HEK293T (cell line): ENCODE measurements around the gene GATA2.

ENCODE experiments used
- CTCF ChIA-PET: fragments of 350-600 bp; formaldehyde crosslinking; extraction: SDS; loops from one replicate; lab custom pipeline; 2021; ENCODE audit warnings: antibody characterized with exemption, inconsistent platforms; lab: Yijun Ruan, JAX
- POLR2A ChIA-PET: fragments of 350-600 bp; formaldehyde crosslinking; extraction: SDS; loops from one replicate; lab custom pipeline; 2020; ENCODE audit warnings: antibody characterized with exemption, inconsistent platforms; lab: Yijun Ruan, JAX
- DNase-seq: peaks from one replicate; pipeline ENCODE4 v3.0.0; 2012; ENCODE audit warnings: mixed read lengths; ENCODE audit errors: extremely low spot score
- ARNT ChIP-seq: fragments of 450-650 bp; IDR thresholded peaks from 2 replicates; pipeline ENCODE4 v1.6.1; 2017; ENCODE audit warnings: mild to moderate bottlenecking
- BHLHE40 ChIP-seq: fragments of 450-650 bp; IDR thresholded peaks from 2 replicates; pipeline ENCODE4 v1.6.1; 2016; ENCODE audit warnings: mild to moderate bottlenecking, moderate library complexity, borderline replicate concordance
- CTBP1 ChIP-seq: fragments of 450-650 bp; IDR thresholded peaks from 2 replicates; pipeline ENCODE4 v1.6.1; 2016; ENCODE audit warnings: borderline replicate concordance
- ELF4 ChIP-seq: fragments of 450-650 bp; IDR thresholded peaks from 2 replicates; pipeline ENCODE4 v1.6.1; 2017; ENCODE audit warnings: antibody characterized with exemption
- FOXA1 ChIP-seq: fragments of 450-650 bp; IDR thresholded peaks from 2 replicates; pipeline ENCODE4 v1.6.1; 2016; ENCODE audit warnings: mild to moderate bottlenecking
- FOXK2 ChIP-seq: fragments of 450-650 bp; IDR thresholded peaks from 2 replicates; pipeline ENCODE4 v1.6.1; 2016; ENCODE audit warnings: mild to moderate bottlenecking
- FOXM1 ChIP-seq: fragments of 450-650 bp; IDR thresholded peaks from 2 replicates; pipeline ENCODE4 v1.6.1; 2017; ENCODE audit warnings: mild to moderate bottlenecking, borderline replicate concordance
- HDGF ChIP-seq: fragments of 450-650 bp; IDR thresholded peaks from 2 replicates; pipeline ENCODE4 v1.6.1; 2017; ENCODE audit warnings: antibody characterized with exemption, borderline replicate concordance
- L3MBTL2 ChIP-seq: fragments of 450-650 bp; conservative IDR thresholded peaks from 2 replicates; pipeline ENCODE4 v1.6.1; 2016; ENCODE audit warnings: mild to moderate bottlenecking
- LEF1 ChIP-seq: fragments of 450-650 bp; IDR thresholded peaks from 2 replicates; pipeline ENCODE4 v1.6.1; 2017; ENCODE audit warnings: mild to moderate bottlenecking, borderline replicate concordance
- NFRKB ChIP-seq: fragments of 450-650 bp; IDR thresholded peaks from 2 replicates; pipeline ENCODE4 v1.6.1; 2016; ENCODE audit warnings: mild to moderate bottlenecking, moderate library complexity
- PKNOX1 ChIP-seq: fragments of 450-650 bp; IDR thresholded peaks from 2 replicates; pipeline ENCODE4 v1.6.1; 2016
- SP1 ChIP-seq: fragments of 450-650 bp; IDR thresholded peaks from 2 replicates; pipeline ENCODE4 v1.6.1; 2017
- SUZ12 ChIP-seq: fragments of 450-650 bp; IDR thresholded peaks from 2 replicates; pipeline ENCODE4 v1.6.1; 2016; ENCODE audit warnings: mild to moderate bottlenecking
- TARDBP ChIP-seq: fragments of 450-650 bp; IDR thresholded peaks from 2 replicates; pipeline ENCODE4 v1.6.1; 2016
- ZNF384 ChIP-seq: fragments of 450-650 bp; IDR thresholded peaks from 2 replicates; pipeline ENCODE4 v1.6.1; 2016

GATA2 gene

GRCh38 chr3:128462931-128463330 lies 30.1 kb downstream of the GATA2 start:
- ChIA-PET POLR2A (no interaction called here), CTCF (no interaction called here)
- TF ChIP-seq BHLHE40 = no peak
- TF ChIP-seq NFRKB = no peak
- no peak for TF ChIP-seq PKNOX1
- TF ChIP-seq SP1 = no peak
- TF ChIP-seq SUZ12 = no peak
- no peak for TF ChIP-seq ARNT
- TF ChIP-seq ZNF384 = no peak
- TF ChIP-seq L3MBTL2 = no peak
- TF ChIP-seq FOXM1 = no peak
- no peak for DNase-seq

GRCh38 chr3:128462341-128462910 lies 30.6 kb downstream of the GATA2 start:
- ChIA-PET CTCF (interaction anchor here (1.1 kb wide), 1 partner anchor 24 kb away, joined by 3 read pairs; no protein-coding TSS in a partner anchor), POLR2A (no interaction called here)
- DNase-seq = no peak
- no peak for TF ChIP-seq SUZ12
- TF ChIP-seq HDGF = no peak
- TF ChIP-seq FOXA1 = no peak
- TF ChIP-seq FOXK2 = no peak
- TF ChIP-seq ELF4 = no peak
- no peak for TF ChIP-seq L3MBTL2
- no peak for TF ChIP-seq TARDBP
- no peak for TF ChIP-seq BHLHE40
- TF ChIP-seq NFRKB = no peak
- TF ChIP-seq LEF1 = no peak
- TF ChIP-seq PKNOX1 = no peak
- no peak for TF ChIP-seq CTBP1
- no peak for TF ChIP-seq ARNT
- TF ChIP-seq FOXM1 = no peak

- CTCF ChIA-PET = interaction anchor here (1.1 kb wide), 1 partner anchor 24 kb away, joined by 3 read pairs; no protein-coding TSS in a partner anchor
- no peak for TF ChIP-seq ZNF384
- no peak for TF ChIP-seq FOXM1
- TF ChIP-seq NFRKB = no peak
- TF ChIP-seq SUZ12 = no peak
- no peak for TF ChIP-seq BHLHE40
- TF ChIP-seq SP1 = no peak
- no peak for TF ChIP-seq LEF1
- TF ChIP-seq TARDBP = no peak
- no peak for TF ChIP-seq ELF4
- no peak for TF ChIP-seq L3MBTL2
- TF ChIP-seq ARNT = no peak
- TF ChIP-seq FOXK2 = no peak
- TF ChIP-seq FOXA1 = no peak
- no peak for TF ChIP-seq HDGF
- no peak for TF ChIP-seq CTBP1
- no peak for TF ChIP-seq PKNOX1
Observed at GRCh38 chr3:128461731-128462130, 31.3 kb downstream of the GATA2 start.

DNA sequence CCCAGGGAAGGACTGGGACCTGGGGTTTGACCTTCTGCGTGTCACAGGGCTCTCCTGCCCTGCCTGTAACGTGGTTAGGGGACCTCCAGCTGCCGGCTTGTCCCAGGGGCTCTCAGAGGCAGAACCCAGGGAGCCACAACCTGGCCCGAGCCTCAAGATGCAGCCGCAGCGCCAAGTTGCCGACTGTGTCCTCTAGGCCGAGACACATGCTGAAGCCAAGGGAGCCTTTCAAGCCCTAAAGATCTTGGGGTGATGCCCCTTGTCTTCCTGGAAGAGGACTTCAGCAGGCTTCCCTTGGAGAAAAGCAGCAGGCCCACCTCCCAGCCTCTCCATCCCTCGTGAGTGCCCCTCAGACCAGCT lies 33.6 kb downstream of the GATA2 start:
- DNase-seq = no peak
- ChIA-PET POLR2A (no interaction called here), CTCF (no interaction called here)
- TF ChIP-seq PKNOX1 (no peak), FOXM1 (no peak), NFRKB (no peak), SUZ12 (no peak), FOXA1 (no peak), ARNT (no peak), ELF4 (no peak), FOXK2 (no peak), TARDBP (no peak), CTBP1 (no peak), HDGF (no peak), SP1 (no peak), L3MBTL2 (no peak), ZNF384 (no peak), BHLHE40 (no peak), LEF1 (no peak)

More at GRCh38 chr3:128461731-128462130, 31.3 kb downstream of the GATA2 start:
- POLR2A ChIA-PET = interaction anchor here (1.4 kb wide), 1 partner anchor 14 kb away, joined by 4 read pairs; no protein-coding TSS in a partner anchor
- DNase-seq = no peak

- CTCF ChIA-PET = no interaction called here
- TF ChIP-seq HDGF (no peak), FOXM1 (no peak), SUZ12 (no peak), SP1 (no peak), ELF4 (no peak), ARNT (no peak), FOXA1 (no peak)
Observed at GRCh38 chr3:128458746-128459460, 34.1 kb downstream of the GATA2 start.

DNA sequence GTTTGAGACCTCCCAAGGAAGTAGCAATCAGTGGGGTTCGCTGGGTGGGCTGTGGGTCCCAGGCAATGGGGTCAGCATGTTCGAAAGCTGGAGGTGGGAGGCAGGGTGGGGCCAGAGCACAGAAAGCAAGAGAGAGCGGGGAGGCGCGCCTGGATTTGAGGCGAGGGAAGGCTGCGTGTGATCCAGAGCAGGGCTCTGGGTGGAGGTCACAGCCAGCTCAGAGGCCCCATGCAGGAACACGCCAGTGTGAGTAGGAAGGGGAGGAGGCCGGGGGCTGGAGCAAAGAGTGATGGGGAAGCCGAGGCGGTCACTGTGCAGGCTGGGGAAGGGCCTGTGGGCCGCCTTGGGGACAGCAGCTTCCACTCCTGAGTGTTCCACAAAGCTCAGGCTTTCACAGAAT lies 35.1 kb downstream of the GATA2 start:
- ChIA-PET CTCF (interaction anchor here (0.9 kb wide), 1 partner anchor 33 kb away, joined by 3 read pairs; no protein-coding TSS in a partner anchor), POLR2A (no interaction called here)
- TF ChIP-seq FOXM1 (no peak), HDGF (no peak), BHLHE40 (no peak), SUZ12 (no peak), ZNF384 (no peak), TARDBP (no peak), SP1 (no peak), FOXA1 (no peak), ELF4 (no peak), LEF1 (no peak), NFRKB (no peak), CTBP1 (no peak), PKNOX1 (no peak), FOXK2 (no peak), L3MBTL2 (no peak), ARNT (no peak)
- DNase-seq = no peak

More at GRCh38 chr3:128458746-128459460, 34.1 kb downstream of the GATA2 start:
- no peak for DNase-seq
- POLR2A ChIA-PET = no interaction called here
